ENCODE data around the gene HAL. TPM values are rescaled to one million over a fixed set of nuclear protein-coding genes. Genes with fewer than 3 reads are reported as not detected.

HAL gene
- total and polyA plus RNA-seq, 2 of the 8 experiments (the other 6 are each of a cell fraction or from before 2014, with no cell fraction given), result 0.12 to 0.17 TPM

GRCh38 chr12:95944108-95944704 is 51.9 kb downstream of the HAL start (continued):
- TF ChIP-seq, protein P1, sequence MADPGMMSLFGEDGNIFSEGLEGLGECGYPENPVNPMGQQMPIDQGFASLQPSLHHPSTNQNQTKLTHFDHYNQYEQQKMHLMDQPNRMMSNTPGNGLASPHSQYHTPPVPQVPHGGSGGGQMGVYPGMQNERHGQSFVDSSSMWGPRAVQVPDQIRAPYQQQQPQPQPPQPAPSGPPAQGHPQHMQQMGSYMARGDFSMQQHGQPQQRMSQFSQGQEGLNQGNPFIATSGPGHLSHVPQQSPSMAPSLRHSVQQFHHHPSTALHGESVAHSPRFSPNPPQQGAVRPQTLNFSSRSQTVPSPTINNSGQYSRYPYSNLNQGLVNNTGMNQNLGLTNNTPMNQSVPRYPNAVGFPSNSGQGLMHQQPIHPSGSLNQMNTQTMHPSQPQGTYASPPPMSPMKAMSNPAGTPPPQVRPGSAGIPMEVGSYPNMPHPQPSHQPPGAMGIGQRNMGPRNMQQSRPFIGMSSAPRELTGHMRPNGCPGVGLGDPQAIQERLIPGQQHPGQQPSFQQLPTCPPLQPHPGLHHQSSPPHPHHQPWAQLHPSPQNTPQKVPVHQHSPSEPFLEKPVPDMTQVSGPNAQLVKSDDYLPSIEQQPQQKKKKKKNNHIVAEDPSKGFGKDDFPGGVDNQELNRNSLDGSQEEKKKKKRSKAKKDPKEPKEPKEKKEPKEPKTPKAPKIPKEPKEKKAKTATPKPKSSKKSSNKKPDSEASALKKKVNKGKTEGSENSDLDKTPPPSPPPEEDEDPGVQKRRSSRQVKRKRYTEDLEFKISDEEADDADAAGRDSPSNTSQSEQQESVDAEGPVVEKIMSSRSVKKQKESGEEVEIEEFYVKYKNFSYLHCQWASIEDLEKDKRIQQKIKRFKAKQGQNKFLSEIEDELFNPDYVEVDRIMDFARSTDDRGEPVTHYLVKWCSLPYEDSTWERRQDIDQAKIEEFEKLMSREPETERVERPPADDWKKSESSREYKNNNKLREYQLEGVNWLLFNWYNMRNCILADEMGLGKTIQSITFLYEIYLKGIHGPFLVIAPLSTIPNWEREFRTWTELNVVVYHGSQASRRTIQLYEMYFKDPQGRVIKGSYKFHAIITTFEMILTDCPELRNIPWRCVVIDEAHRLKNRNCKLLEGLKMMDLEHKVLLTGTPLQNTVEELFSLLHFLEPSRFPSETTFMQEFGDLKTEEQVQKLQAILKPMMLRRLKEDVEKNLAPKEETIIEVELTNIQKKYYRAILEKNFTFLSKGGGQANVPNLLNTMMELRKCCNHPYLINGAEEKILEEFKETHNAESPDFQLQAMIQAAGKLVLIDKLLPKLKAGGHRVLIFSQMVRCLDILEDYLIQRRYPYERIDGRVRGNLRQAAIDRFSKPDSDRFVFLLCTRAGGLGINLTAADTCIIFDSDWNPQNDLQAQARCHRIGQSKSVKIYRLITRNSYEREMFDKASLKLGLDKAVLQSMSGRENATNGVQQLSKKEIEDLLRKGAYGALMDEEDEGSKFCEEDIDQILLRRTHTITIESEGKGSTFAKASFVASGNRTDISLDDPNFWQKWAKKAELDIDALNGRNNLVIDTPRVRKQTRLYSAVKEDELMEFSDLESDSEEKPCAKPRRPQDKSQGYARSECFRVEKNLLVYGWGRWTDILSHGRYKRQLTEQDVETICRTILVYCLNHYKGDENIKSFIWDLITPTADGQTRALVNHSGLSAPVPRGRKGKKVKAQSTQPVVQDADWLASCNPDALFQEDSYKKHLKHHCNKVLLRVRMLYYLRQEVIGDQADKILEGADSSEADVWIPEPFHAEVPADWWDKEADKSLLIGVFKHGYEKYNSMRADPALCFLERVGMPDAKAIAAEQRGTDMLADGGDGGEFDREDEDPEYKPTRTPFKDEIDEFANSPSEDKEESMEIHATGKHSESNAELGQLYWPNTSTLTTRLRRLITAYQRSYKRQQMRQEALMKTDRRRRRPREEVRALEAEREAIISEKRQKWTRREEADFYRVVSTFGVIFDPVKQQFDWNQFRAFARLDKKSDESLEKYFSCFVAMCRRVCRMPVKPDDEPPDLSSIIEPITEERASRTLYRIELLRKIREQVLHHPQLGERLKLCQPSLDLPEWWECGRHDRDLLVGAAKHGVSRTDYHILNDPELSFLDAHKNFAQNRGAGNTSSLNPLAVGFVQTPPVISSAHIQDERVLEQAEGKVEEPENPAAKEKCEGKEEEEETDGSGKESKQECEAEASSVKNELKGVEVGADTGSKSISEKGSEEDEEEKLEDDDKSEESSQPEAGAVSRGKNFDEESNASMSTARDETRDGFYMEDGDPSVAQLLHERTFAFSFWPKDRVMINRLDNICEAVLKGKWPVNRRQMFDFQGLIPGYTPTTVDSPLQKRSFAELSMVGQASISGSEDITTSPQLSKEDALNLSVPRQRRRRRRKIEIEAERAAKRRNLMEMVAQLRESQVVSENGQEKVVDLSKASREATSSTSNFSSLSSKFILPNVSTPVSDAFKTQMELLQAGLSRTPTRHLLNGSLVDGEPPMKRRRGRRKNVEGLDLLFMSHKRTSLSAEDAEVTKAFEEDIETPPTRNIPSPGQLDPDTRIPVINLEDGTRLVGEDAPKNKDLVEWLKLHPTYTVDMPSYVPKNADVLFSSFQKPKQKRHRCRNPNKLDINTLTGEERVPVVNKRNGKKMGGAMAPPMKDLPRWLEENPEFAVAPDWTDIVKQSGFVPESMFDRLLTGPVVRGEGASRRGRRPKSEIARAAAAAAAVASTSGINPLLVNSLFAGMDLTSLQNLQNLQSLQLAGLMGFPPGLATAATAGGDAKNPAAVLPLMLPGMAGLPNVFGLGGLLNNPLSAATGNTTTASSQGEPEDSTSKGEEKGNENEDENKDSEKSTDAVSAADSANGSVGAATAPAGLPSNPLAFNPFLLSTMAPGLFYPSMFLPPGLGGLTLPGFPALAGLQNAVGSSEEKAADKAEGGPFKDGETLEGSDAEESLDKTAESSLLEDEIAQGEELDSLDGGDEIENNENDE (IDR thresholded peaks at IDR 0.05; ENCODE audit: insufficient replicate concordance, low read length), result no peak
- TF ChIP-seq BACH1 (IDR thresholded peaks at IDR 0.05; ENCODE audit: low read length) (no peak), SP1 (IDR thresholded peaks at IDR 0.05; ENCODE audit: low read depth, low read length) (no peak)
